GM19372 (cell line): ENCODE data around the gene CCDC54.

Experiments used
- ATAC-seq: cut with Tn5 transposase; IDR thresholded peaks from one replicate; pipeline ENCODE4 v1.9.1; 2021; ENCODE audit warnings: mild to moderate bottlenecking, low read depth, moderate library complexity; ENCODE audit not compliant: unreplicated experiment

The CCDC54 gene

DNA sequence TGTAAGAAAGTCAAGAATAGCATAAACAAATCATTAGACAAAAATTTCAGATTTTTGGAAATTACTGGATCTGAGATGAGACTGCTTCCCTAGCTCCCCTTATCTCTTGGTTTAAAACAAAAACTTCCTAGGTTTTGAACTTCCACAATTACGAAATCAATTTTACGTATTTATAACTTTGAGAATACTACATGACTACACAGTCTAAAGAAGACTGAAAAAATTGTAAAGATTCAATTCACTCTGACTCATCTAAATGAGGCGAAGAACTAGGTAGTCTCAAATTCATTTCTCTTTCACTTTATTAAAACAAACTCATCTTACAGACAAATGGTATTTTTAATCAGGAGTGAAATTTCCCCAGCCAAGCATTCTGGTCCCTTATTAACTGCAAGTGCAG, 10.3 kb downstream of the CCDC54 start:
- no peak for ATAC-seq

DNA sequence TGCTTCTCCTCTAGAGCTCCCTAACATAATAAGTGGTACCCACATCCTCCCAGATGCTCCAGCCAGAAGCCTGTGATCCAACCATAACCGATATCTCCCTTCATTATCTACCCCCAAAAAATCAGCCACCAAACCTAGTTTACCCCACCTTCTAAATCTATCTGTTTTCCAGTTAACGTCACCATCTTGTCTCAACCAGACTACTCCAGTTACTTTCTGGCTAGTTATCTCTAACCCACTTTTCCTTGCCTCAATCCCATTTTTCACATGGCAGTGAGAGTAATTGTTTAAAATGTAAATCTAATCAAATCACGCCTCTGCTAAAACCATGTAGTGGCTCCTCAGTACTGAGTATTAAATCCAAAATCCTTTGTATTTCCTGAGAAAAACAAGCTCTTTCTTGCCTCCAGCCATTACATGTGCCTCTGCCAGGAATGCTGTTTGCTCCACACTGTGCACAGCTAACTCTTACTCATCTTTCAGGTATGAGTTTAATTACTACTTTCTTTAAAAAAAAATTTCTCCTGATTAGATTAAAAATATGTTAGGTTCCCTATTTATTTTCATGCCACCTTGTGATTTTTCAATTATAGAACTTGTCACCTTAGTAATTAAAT, 15.4 kb downstream of the CCDC54 start:
- ATAC-seq = no peak

DNA sequence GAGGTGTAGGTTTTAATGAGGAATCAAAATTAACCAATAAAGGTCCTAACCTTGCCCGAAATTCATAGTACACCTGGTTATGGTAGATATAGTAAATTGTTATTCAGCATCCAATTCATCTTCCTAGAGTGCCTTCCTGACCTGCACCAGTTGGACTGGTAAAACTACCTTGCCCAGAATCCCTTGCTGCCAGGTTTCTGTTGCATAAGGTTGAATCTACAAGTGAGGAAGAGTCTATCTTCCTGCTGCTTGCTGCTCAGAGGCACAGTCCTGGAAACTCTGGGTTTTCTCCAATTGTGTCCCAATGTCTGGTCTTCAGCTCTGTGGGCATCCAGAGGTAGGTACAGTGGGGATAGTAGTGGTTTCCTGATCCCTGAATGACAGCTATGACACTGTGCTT, 17.3 kb downstream of the CCDC54 start:
- ATAC-seq = no peak

DNA sequence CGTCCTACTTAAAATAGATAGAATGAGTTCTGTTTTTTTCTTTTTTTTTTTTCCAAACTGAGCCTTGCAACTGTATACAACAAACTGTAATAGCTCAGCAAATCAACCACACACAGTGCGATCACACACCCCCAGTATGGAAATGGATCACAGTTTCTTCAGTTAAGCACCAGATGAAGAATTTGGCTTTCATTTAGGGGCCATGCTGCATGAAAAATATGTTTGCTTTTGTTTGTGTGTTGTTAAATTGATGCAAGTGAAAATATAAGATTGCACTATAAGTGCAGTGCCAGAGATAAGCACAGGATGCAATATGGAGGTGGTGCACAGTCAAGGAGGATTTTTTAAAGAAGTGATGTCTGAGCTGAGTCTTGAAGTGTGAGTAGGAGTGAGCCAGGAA, 17.8 kb downstream of the CCDC54 start:
- no peak for ATAC-seq

DNA sequence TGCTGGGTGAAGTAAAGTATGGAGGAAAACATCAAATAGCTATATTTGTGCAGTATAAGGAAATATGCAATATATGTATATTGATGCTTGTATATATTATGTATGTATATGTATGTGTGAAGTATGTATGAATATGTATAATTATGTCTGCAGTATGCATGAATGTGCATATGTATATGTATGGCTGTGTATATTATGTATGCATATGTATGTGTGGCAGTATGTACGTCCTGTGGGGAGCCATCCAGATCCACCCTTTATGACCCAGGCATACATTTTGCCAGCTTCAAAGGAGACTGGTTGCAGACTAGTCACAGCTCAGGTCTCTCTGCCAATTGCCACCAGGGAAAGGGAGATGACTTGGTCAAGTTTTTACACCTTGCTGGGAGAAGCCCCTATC, 24.1 kb downstream of the CCDC54 start:
- no peak for ATAC-seq

DNA sequence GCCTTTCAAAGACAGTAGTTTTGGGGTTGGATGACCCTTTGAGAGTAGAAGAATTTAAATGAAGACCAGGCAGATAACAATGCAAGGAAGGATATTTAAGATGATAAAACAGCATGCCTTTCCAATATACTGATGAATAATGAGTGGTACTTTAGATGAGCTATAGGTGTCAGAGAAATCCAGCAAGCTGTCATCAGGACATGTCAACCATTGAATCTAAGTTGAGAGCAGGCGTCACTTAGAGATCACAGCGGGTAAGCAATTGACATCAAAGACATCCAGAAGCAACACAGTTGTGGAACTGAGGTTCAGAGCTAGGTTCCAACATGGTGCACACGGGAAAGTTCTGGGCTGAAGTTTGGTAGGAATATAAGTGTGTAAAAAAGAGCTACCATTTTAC, 25.0 kb downstream of the CCDC54 start:
- ATAC-seq = no peak

DNA sequence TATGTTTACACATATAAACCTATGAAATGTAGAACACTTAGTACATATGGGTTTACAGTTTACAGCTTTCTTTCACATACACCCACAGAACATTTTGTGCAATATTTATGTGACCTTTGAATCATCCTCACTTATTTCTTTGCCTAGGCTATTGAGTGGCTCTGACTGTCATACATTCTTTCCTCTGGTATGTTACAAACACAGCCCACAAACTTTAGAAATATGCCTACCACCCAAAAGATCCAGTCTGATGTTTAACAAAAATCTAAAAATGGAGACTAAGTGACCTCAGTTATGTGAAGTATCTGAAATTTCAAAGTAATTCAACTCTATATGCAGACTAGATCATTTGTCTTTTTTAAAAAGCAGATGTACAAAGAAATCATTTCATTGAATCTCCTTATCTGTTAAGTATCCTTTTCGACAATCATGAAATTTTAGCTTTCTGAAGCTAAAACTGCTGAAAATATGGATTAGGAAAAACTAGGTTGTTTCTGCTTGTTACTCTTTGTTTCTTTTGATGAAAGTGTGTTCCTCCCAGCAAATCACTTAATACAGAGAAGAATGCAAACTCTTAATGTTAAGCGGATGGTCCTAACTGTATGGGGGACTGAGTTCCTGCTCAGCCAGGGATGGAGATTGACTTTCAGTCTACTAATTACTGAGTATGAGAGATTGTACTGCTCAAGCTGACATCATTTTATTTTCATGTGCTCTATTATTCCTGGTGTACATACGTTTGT, 27.7 kb downstream of the CCDC54 start:
- no peak for ATAC-seq

DNA sequence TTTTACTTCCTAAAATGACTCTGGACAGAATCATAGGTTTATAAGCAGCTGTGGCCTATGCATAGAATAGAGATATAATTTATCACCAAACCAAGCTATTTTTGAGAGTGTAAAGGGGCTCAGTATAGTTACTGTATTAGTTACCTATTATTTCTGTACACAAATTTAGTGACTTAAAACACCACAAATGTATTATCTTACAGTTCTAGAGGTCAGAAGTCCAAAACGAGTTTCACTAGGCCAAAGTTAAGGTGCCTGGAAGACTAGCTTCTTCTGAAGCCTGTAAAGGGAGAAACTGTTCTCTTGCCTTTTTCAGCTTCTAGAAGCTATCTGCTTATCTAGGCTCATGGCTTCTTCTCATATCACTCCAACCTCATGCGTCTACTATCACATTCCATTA, 30.1 kb downstream of the CCDC54 start:
- ATAC-seq = no peak

DNA sequence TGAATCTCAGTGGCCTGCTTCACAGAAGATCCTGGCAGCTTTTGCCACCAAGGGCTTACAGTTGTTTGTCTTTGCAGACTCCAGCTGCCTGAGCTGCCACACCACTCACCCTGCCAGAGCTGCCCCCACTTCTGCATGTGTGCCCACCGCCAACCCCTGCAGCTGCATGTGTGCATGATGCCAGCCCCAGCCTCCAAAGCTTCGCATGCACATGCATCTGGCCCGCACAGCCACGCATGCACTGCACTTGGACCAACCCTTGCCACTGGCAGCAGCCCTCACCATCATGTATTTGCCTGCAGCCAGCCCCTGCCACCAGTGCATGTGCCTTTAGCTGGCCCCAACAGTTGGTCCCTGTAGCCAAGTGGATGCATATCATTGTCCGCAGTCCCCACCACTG, 31.3 kb downstream of the CCDC54 start:
- ATAC-seq = no peak

DNA sequence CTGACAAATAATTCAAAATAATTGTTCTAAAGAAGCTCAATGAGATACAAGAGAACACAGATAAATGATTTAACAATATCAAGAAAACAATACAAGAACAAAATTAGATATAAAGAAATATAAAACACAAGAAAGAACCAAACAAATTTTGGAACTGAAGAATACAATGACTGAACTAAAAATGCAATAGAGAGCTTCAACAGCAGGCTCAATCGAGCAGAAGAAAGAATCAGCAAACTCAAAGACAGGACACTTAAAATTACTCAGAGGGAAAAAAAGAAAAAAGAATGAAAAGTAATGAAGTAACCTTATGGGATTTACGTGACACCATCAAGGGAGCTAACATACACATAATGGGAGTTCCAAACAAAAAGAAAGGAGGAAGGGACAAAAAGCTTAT, 32.1 kb downstream of the CCDC54 start:
- no peak for ATAC-seq

DNA sequence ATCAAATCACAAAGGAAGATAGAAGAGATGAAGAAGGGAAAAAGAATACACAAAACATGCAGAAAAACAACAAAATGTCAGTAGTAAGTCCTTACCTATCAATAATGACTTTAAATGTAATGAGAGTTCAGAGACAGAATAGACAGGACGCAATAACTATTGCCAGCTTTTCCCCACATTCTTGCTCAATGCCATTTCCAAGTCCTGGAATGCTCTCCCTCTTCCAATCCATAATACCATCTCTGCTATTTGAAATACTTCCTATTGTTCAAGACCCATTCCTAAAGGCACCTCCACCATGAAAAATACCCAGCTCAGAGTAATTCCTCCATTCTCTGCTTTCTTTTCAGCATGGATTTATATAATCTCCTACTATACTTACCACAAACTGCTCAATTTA, 33.4 kb downstream of the CCDC54 start:
- no peak for ATAC-seq

DNA sequence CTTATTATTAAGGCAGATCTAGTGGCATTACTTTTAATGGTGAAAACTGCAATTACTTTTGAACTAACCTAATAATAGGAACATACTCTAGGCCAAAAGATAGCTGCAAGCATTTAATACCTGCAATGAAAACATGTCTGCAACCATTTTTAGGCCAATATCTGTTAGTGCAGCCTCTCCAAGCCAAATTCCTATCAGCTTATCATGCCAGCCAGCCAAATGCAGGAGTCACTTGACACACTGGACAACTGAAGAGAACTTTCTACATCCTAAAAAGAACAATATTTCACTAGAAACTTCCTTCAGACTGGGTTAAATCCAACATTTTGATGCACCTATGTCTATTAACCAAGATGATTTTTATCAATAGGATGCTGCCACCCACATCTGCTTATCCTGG, 33.8 kb downstream of the CCDC54 start:
- no peak for ATAC-seq

DNA sequence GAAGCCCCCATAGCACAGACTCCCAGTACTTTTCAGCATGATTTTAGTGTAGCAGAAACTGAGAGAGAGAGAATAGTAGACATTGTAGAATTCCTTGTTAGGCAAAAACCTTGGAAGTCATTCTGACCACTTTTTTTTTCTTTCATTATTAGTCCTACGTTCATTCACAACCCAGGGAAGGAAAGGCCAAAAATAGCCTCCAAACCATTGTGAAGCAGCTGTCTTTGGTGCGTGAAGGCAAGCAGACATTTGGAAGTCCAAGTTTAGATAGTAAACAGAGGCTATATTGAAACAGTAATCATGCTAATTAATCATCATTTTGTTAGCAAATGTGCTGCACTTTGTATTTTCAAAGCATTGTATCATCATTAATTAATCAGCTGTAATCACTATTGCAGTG, 34.5 kb downstream of the CCDC54 start:
- no peak for ATAC-seq

DNA sequence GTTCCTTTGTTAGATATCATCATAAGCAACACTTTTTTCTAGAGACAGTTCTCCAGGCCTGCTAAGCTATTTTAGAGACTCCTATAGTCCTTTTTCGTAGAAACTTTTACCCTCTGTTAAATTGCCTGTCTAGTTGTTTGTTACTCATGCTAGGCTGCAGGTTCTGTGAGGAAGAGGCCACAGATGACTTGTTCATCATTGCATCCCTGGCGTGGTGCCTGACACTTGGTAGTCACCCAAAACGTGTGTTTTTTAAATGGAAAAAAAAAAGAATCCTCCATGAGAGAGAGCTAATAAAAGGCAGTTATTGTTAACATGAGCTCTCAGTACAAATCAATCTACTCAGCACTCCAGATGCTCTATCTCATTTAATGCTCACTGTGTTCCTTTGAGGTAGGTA, 35.1 kb downstream of the CCDC54 start:
- ATAC-seq = no peak

DNA sequence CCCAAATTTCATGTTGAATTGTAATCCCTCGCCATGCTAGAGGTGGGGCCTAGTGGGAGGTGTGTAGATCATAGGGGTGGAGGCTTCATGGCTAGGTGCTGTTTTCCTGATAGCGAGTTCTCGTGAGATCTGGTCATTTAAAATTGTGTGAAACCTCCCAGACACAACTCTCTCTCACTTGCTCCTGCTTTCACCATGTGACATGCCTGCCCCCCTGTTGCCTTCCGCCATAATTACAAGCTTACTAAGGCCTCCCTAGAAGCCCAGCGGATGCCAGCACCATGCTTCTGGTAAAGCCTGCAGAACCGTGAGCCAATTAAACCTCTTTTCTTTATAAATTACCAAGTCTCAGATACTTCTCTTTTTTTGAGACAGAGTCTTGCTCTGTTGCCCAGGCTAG, 36.0 kb downstream of the CCDC54 start:
- ATAC-seq = no peak

DNA sequence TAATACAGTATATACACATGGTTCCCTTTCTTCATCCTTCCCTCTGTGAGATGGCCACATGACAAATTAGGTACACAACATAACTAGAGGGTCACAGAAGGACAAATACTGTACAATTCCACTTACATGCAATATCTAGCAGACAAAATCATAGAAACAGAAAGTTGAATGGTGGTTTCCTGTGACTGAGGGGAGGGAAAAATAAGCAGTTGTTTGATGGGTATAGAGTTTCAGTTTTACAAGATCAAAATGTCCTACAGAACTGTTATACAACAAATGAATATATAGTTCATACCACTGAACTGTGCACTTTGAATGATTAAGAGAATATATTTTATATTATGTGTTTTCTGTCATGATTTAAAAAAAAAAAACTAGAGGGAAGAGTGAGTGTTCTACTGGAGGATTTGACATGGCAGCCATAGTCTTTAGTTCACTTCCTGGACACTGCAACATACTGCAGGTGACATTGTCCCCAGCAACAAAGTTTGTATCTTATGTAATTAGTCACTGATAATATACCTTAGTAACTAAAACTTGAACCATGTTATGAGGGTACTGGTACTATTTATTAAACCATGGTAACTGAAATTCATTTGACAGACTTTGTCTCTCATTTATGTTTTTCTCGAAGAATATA, 37.2 kb downstream of the CCDC54 start:
- ATAC-seq = peak; percentile 86

DNA sequence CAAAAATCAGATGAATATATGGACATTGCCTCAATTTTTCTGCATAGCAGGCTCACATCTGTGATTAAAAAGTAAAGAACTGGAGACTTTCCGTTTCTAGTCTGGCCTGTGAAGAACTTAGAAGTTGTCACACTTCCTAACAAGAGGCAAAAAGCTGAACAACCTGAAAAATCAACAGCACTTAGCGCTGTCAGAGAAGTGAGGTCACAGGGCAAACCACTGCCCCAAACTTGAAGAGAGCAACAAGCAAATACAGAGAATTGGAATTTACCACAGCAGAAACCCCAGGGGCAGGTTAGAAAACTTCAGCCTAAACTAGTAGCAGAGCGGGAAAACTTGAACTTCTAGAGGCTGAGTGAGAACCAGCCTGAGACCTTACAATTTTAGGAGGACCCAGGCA, 38.9 kb downstream of the CCDC54 start:
- no peak for ATAC-seq

DNA sequence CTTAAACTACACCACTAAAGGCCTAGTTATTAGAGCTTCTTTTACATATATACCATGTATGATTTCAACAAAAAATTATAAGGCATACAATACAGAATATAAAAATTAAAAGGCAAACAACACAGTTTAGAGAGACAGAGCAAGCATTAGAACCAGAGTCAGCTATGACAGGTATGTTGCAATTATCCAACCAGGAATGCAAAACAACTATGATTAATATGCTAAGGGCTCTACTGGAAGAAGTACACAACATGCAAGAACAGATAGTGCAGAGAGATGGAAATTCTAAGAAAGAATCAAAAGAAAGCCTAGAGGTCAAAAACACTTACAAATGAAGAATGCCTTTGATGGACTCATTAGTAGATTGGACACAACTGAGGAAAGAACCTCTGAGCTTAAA, 39.6 kb downstream of the CCDC54 start:
- no peak for ATAC-seq

DNA sequence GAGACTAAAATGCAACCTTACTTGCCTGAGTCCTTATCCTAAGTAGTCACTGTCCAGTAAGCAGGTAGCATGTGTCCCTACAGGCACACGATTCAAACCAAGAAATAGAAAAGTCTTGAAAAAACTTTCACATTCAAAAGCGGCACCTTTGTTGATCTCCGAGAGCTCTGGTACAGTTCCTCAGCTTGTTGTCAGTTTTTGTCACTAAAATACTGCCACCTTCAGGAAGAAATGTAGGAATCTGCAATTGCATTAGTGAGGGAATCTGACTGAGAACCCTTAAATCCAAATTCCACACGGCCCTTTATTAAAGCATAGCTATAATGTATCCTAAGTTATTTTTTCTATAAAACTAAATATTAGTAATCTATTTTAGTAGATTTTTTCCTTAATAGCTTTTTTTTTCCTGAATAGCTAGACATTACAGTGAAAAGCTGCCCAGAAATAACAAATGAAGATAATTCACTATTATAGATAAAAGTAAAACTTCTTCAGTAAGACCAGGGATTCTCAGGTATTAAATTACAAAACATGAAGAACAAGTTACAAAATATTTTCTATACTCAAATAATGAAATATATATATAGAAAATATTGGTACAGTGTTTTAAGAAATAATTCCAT, 44.0 kb downstream of the CCDC54 start:
- ATAC-seq = peak; percentile 91

DNA sequence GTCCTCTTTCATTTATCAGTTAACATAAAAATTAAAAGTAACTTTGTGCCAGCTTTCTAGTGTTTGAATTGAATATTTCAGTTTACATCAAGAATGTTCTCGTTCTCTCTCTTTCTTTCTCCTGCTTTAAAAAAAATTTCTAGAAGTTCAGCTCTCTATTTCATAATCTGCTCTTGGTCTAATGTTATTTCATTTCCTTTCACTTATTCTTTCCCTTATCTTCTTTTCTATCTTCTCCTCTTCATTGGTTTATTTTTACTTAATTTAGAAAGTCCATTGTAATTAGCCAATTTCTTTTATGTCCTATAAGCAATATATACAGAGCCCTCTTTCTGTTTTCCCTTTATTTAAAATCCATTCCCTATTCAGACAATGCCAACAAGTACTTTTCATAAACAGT, 44.6 kb downstream of the CCDC54 start:
- no peak for ATAC-seq

DNA sequence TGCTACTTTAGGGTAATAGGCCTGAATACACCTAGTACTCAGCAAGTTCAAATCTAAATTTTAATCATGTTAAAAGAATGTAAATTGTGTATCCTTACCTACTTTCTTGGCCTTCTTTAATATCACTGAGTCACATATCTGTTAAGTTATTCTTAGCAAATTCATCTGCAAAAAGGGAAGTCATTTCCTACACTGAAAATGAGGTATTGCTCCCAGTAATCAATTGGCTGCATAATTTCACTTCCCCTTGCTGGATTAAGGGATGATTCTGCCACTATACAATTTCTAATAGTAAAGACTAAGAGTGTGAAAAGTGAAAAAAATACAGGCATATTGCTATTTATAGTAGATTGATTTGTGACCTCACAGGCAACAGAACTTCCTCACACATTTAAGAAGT, 47.8 kb downstream of the CCDC54 start:
- no peak for ATAC-seq

DNA sequence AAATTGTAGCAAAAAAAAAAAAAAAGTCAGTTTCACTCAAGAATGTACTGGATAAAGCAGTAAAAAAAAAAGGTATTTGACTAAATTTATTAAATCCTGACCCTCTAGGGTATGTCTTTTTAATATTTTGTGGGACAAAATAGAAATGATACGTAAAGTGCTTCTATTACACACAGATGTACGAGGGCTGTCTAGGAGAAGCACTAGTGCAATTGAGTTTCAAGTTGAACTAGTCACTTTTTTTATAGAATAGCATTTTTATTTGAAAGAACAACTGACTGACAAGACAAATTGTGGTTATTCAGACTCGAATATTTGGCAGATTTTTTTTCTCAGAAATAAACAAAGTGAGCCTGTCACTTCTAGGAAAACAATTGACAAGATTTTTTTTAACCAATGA, 49.0 kb downstream of the CCDC54 start:
- ATAC-seq = no peak
